Hepatocyte (in vitro differentiated cells): Measurements from ENCODE around the gene FOXO1.

ENCODE experiments used
- EZH2 ChIP-seq: fragments of 200-600 bp; sonication (generic); IDR thresholded peaks from 2 replicates; pipeline ENCODE4 v1.6.1; 2016; ENCODE audit warnings: antibody characterized with exemption, mild to moderate bottlenecking, borderline replicate concordance
- EZH2phosphoT487 ChIP-seq: fragments of 200-600 bp; sonication (generic); IDR thresholded peaks from one replicate; pipeline ENCODE4 v1.6.1; 2018; ENCODE audit warnings: antibody characterized with exemption, mild to moderate bottlenecking, low read depth, moderate library complexity; ENCODE audit not compliant: unreplicated experiment, severe bottlenecking
- TF ChIP-seq, protein P1 (sequence below): fragments of 200-600 bp; sonication (generic); IDR thresholded peaks from 2 replicates; pipeline ENCODE4 v1.5.1; 2016; ENCODE audit warnings: antibody characterized with exemption, mild to moderate bottlenecking; ENCODE audit not compliant: poor library complexity

GRCh38 chr13:40553356-40553755 is 113.1 kb downstream of the FOXO1 start:
- TF ChIP-seq, protein P1, sequence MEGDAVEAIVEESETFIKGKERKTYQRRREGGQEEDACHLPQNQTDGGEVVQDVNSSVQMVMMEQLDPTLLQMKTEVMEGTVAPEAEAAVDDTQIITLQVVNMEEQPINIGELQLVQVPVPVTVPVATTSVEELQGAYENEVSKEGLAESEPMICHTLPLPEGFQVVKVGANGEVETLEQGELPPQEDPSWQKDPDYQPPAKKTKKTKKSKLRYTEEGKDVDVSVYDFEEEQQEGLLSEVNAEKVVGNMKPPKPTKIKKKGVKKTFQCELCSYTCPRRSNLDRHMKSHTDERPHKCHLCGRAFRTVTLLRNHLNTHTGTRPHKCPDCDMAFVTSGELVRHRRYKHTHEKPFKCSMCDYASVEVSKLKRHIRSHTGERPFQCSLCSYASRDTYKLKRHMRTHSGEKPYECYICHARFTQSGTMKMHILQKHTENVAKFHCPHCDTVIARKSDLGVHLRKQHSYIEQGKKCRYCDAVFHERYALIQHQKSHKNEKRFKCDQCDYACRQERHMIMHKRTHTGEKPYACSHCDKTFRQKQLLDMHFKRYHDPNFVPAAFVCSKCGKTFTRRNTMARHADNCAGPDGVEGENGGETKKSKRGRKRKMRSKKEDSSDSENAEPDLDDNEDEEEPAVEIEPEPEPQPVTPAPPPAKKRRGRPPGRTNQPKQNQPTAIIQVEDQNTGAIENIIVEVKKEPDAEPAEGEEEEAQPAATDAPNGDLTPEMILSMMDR = no peak
- TF ChIP-seq EZH2 (no peak), EZH2phosphoT487 (no peak)
